GM12864 (cell line): Measurements from ENCODE around the gene DPYD.

ENCODE experiments used
- DNase-seq: peaks from one replicate; pipeline ENCODE4 v3.0.0-alpha.2; 2011; ENCODE audit warnings: low read depth
- H3K4me3 ChIP-seq: 2 replicates; pipeline ENCODE4 v1.5.1; 2011; ENCODE audit warnings: mild to moderate bottlenecking, low read depth, low read length, control low read depth
- TF ChIP-seq, protein P1 (sequence below): IDR thresholded peaks from 2 replicates; pipeline ENCODE4 v1.5.1; 2011; ENCODE audit warnings: low read depth, mild to moderate bottlenecking, moderate library complexity, low read length, control low read depth, inconsistent platforms; ENCODE audit errors: missing control alignments

Gene DPYD

DNA sequence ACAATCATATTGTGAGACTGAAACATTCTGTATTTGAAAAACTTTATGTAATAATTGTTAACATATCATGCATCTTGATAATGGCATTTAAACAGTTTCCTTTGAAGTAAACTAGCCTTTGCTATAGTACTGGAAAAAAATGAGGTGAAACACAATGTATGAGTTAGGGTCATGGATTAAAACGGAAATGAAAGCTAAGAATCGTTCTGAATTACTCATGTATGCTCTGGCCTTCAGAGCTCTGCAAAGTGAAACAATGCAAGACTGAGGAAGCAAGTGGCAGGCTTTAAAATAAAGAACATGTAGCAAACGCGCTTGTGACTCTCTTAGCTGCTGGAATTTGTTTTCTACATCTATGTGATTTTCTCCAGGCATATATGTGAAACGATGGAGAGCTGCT lies 317.1 kb downstream of the DPYD start:
- no peak overlapping the region for H3K4me3 ChIP-seq
- no peak for DNase-seq

GRCh38 chr1:97603218-97603617 lies 317.6 kb downstream of the DPYD start:
- no peak overlapping the region for H3K4me3 ChIP-seq
- no peak for DNase-seq
- TF ChIP-seq, protein P1, sequence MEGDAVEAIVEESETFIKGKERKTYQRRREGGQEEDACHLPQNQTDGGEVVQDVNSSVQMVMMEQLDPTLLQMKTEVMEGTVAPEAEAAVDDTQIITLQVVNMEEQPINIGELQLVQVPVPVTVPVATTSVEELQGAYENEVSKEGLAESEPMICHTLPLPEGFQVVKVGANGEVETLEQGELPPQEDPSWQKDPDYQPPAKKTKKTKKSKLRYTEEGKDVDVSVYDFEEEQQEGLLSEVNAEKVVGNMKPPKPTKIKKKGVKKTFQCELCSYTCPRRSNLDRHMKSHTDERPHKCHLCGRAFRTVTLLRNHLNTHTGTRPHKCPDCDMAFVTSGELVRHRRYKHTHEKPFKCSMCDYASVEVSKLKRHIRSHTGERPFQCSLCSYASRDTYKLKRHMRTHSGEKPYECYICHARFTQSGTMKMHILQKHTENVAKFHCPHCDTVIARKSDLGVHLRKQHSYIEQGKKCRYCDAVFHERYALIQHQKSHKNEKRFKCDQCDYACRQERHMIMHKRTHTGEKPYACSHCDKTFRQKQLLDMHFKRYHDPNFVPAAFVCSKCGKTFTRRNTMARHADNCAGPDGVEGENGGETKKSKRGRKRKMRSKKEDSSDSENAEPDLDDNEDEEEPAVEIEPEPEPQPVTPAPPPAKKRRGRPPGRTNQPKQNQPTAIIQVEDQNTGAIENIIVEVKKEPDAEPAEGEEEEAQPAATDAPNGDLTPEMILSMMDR: no peak

More for the DNA sequence above, 317.1 kb downstream of the DPYD start:
- TF ChIP-seq, protein P1: no peak

- TF ChIP-seq, protein P1: no peak
- no peak for DNase-seq
- H3K4me3 ChIP-seq: no peak overlapping the region
Measured at GRCh38 chr1:97599447-97599846, 321.4 kb downstream of the DPYD start.

DNA sequence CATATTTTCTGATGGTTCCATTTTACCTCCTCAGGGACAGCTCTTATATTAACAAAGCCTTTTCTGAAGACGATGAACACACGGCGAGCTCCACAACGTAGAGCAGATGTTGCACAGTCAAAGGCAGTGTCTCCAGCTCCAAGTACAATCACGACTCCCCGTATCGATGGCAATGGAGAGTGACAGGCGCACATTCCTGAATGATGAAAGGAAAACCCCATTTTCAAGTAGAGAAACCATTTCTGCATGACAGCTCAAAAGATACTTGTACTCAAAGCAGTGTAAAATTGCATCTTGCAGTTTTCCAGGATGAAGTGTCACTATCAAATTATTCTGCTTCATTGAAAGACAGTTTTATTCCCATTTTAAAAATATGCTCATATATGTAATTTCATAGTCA lies 327.6 kb downstream of the DPYD start:
- no peak overlapping the region for H3K4me3 ChIP-seq
- TF ChIP-seq, protein P1: no peak
- no peak for DNase-seq

GRCh38 chr1:97588772-97589171 lies 332.1 kb downstream of the DPYD start:
- no peak overlapping the region for H3K4me3 ChIP-seq
- TF ChIP-seq, protein P1: no peak
- no peak for DNase-seq

DNA sequence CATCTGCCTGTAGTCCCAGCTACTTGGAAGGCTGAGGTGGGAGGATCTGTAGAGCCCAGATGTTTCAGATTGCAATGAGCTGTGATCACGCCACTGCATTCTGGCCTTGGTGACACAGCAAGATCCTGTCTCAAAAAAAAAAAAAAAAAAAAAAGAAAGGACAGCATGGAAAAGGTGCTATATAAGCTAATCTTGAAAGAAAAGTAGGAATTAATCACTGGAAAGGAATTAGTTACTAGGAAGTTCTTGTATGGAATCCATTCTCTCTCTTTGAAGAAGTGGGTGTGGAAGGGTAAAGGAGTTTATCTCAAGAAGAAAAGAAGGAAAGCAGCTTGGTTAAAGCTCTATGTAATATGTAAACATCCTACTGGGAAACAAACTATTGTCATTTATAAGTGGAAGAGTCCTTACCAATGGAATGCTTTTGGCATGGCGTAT lies 339.2 kb downstream of the DPYD start:
- no peak for DNase-seq
- TF ChIP-seq, protein P1: no peak
- H3K4me3 ChIP-seq: no peak overlapping the region

- TF ChIP-seq, protein P1: no peak
Measured at GRCh38 chr1:97577613-97578012, 343.2 kb downstream of the DPYD start.

More at GRCh38 chr1:97577613-97578012, 343.2 kb downstream of the DPYD start:
- DNase-seq: no peak
- no peak overlapping the region for H3K4me3 ChIP-seq
